Fibroblast of lung (primary cell): ENCODE results near the gene SPDYE5. TPM values are rescaled to one million over a fixed set of nuclear protein-coding genes. Genes with fewer than 3 reads are reported as not detected.
"Not testable (repeated sequence)": the region's sequence is repeated elsewhere in the genome, so short reads cannot be mapped to it uniquely, and the experiment has no call there.

Source experiments
- DNase-seq, 2 donors: peaks; one replicate each; pipeline versions ENCODE4 v3.0.0 to v3.0.0-alpha.2; 2010; ENCODE audit warnings: low read depth in 2 of 2
- H2AFZ ChIP-seq: 2 replicates; pipeline ENCODE4 v1.5.1; 2012; ENCODE audit warnings: low read length, control low read depth, inconsistent platforms
- H3K27ac ChIP-seq: 2 replicates; pipeline ENCODE4 v1.5.1; 2011; ENCODE audit warnings: low read length, control low read depth; ENCODE audit not compliant: insufficient read depth
- H3K27me3 ChIP-seq: 2 replicates; pipeline ENCODE4 v1.5.1; 2011; ENCODE audit warnings: mild to moderate bottlenecking, low read length; ENCODE audit not compliant: control insufficient read depth, insufficient read depth
- H3K36me3 ChIP-seq: 2 replicates; pipeline ENCODE4 v1.5.1; 2011; ENCODE audit warnings: low read length; ENCODE audit not compliant: control insufficient read depth, insufficient read depth
- H3K4me1 ChIP-seq: 2 replicates; pipeline ENCODE4 v1.5.1; 2011; ENCODE audit warnings: low read length; ENCODE audit not compliant: control insufficient read depth, insufficient read depth; ENCODE audit errors: extremely low read depth
- H3K4me2 ChIP-seq: 2 replicates; pipeline ENCODE4 v1.5.1; 2011; ENCODE audit warnings: low read length, control low read depth; ENCODE audit not compliant: insufficient read depth; ENCODE audit errors: extremely low read depth
- H3K4me3 ChIP-seq, 4 experiments: fragments of 200-600 bp in 1 of 4; sonication (generic) in 1 of 4; replicated peaks in 1 of 4; 2 replicates each; pipeline ENCODE4 v1.5.1; 2011 to 2016; ENCODE audit warnings: low read length in 4 of 4, low read depth in 3 of 4, mild to moderate bottlenecking in 3 of 4, control low read depth in 2 of 4, inconsistent platforms in 1 of 4, mixed read lengths in 1 of 4; ENCODE audit not compliant: insufficient read depth in 1 of 4; ENCODE audit errors: control extremely low read depth in 1 of 4
- H3K79me2 ChIP-seq: 2 replicates; pipeline ENCODE4 v1.5.1; 2012; ENCODE audit warnings: mild to moderate bottlenecking, low read length, inconsistent platforms; ENCODE audit not compliant: control insufficient read depth, insufficient read depth
- H3K9ac ChIP-seq: 2 replicates; pipeline ENCODE4 v1.5.1; 2011; ENCODE audit warnings: mild to moderate bottlenecking, low read length, control low read depth; ENCODE audit not compliant: insufficient read depth
- H3K9me3 ChIP-seq: 2 replicates; pipeline ENCODE4 v1.5.1; 2012; ENCODE audit warnings: low read depth, low read length; ENCODE audit not compliant: control insufficient read depth, insufficient read depth
- H4K20me1 ChIP-seq: 2 replicates; pipeline ENCODE4 v1.5.1; 2011; ENCODE audit warnings: low read length; ENCODE audit not compliant: control insufficient read depth, insufficient read depth; ENCODE audit errors: extremely low read depth
- CTCF ChIP-seq, 2 donors: IDR thresholded peaks in 1 of 2; conservative IDR thresholded peaks in 1 of 2; 1 replicate in 1 of 2; 2 replicates in 1 of 2; pipeline ENCODE4 v1.5.1; 2011 to 2012; ENCODE audit warnings: low read length in 2 of 2, control low read depth in 1 of 2, inconsistent platforms in 1 of 2, low read depth in 1 of 2, mild to moderate bottlenecking in 1 of 2
- polyA minus RNA-seq: library from RNA; depleted of rRNA, polyadenylated mRNA; stranded (reverse); fragments of >200 nt; gene quantifications from 2 replicates; pipeline ENCODE4 v1.2.3, GENCODE V29; 2011; ENCODE audit warnings: low replicate concordance
- polyA plus RNA-seq, 2 donors: library from polyadenylated mRNA; depleted of rRNA in 1 of 2; stranded (reverse) in 1 of 2; unstranded in 1 of 2; fragments of >200 nt; gene quantifications; 2 replicates each; pipeline ENCODE4 v1.2.1, GENCODE V29; 2011 to 2012; ENCODE audit warnings: missing spikeins in 1 of 2
- total RNA-seq: library from RNA; depleted of rRNA; stranded (reverse); fragments of >200 nt; gene quantifications from 2 replicates; pipeline ENCODE4 v1.2.1, GENCODE V29; 2014

Gene SPDYE5, protein sequence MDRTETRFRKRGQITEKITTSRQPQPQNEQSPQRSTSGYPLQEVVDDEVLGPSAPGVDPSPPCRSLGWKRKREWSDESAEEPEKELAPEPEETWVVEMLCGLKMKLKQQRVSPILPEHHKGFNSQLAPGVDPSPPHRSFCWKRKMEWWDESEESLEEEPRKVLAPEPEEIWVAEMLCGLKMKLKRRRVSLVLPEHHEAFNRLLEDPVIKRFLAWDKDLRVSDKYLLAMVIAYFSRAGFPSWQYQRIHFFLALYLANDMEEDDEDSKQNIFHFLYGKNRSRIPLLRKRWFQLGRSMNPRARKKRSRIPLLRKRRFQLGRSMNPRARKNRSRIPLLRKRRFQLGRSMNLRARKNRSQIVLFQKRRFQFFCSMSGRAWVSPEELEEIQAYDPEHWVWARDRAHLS
- total RNA-seq = not detected in 2 replicates
- not detected in 2 replicates for polyA plus RNA-seq
- 0.07 TPM in 1 of 2 replicates, not detected in the other for polyA plus RNA-seq (2012)
- not detected in 2 replicates for polyA minus RNA-seq

- H3K9ac ChIP-seq, H3K79me2 ChIP-seq, H3K4me3 ChIP-seq, H3K4me2 ChIP-seq, H3K36me3 ChIP-seq, H3K9me3 ChIP-seq, H4K20me1 ChIP-seq, H3K4me1 ChIP-seq, H3K27ac ChIP-seq, H2AFZ ChIP-seq, DNase-seq, H3K27me3 ChIP-seq: not testable (repeated sequence)
Measured at GRCh38 chr7:75492020-75492419, at the start of gene SPDYE5. TSS of gene SPDYE5 (plus strand) at chr7:75492320. CDS start at chr7:75494048, 1,728 bp downstream.

GRCh38 chr7:75442465-75443111, 49.5 kb upstream of the SPDYE5 start:
- H3K4me3 ChIP-seq = peak overlapping the region; percentile 36 to 65 (median 58)
- H3K9ac ChIP-seq = peak overlapping the region; percentile 71

GRCh38 chr7:75449946-75450345, 42.2 kb upstream of the SPDYE5 start:
- H3K4me2 ChIP-seq, DNase-seq, H3K4me1 ChIP-seq, H3K4me3 ChIP-seq, H2AFZ ChIP-seq, H3K27me3 ChIP-seq, H3K36me3 ChIP-seq, H3K79me2 ChIP-seq, H3K27ac ChIP-seq, H4K20me1 ChIP-seq, H3K9me3 ChIP-seq, H3K9ac ChIP-seq: not testable (repeated sequence)

More at GRCh38 chr7:75442465-75443111, 49.5 kb upstream of the SPDYE5 start:
- not testable (repeated sequence) for H4K20me1 ChIP-seq, H3K36me3 ChIP-seq, H2AFZ ChIP-seq, H3K4me2 ChIP-seq, H3K27me3 ChIP-seq, H3K9me3 ChIP-seq, H3K79me2 ChIP-seq, H3K4me1 ChIP-seq
- H3K27ac ChIP-seq = peak overlapping the region; percentile 57
- peak; percentile 11 to 26 for DNase-seq

DNA sequence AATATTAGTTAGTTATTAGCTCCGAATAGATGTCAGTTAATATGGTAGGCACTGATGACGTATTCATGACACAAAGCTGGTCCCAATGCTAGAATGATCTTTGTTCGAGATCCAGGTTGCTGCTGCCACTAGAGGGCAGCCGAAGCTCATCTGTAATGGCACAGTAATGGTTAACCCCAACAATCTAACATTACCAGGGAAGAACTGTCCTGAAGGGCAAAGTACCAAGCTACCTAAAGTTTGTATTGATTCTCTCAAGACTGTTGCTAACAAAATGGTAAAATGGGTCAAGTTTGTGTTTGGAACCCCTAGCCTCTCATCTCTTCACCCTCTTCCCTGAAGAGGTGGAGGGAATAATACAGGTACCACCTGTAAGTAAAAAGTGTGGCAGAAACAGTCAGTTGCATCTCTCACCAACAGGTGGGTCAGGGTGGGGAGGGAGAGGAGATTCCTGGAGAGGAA, 39.6 kb upstream of the SPDYE5 start:
- not testable (repeated sequence) for H2AFZ ChIP-seq, H3K27ac ChIP-seq, H3K79me2 ChIP-seq, H3K4me1 ChIP-seq, H3K4me2 ChIP-seq, H3K4me3 ChIP-seq, H3K9me3 ChIP-seq, H4K20me1 ChIP-seq, DNase-seq, H3K36me3 ChIP-seq, H3K9ac ChIP-seq, H3K27me3 ChIP-seq
- TF ChIP-seq CTCF (conservative IDR thresholded peaks at IDR 0.05 in 1 of 2, IDR thresholded peaks at IDR 0.05 in 1 of 2; ENCODE audit: low read depth in 1 of 2, low read length in 2 of 2) = peak; percentile 17 to 32

DNA sequence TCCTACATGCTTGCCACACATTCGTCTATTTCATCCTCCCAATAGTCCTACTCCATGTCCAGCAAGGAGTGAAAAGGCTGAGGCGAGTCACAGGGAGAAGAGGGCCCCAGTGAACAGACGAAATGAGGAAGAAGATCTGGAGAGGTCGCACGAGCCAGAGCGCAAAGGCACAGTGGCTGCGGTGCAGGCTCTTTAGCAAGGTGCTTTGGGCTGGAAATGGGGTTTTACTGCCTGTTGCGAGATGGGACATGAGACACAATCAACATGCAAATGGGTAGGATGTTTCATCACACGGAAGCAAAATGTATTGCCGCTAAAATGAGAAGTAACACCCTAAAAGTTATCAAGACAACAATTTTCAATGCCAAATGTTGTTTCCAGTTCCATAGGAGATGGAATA, 35.7 kb upstream of the SPDYE5 start:
- not testable (repeated sequence) for DNase-seq, H3K9ac ChIP-seq, H3K9me3 ChIP-seq, H3K79me2 ChIP-seq, H2AFZ ChIP-seq, H3K4me3 ChIP-seq, H3K4me2 ChIP-seq, H3K27ac ChIP-seq, H3K36me3 ChIP-seq, H3K27me3 ChIP-seq, H4K20me1 ChIP-seq, H3K4me1 ChIP-seq

- H3K4me3 ChIP-seq = not testable (repeated sequence)
Measured at GRCh38 chr7:75458034-75458433, 34.1 kb upstream of the SPDYE5 start.

More at GRCh38 chr7:75458034-75458433, 34.1 kb upstream of the SPDYE5 start:
- H3K9ac ChIP-seq, H2AFZ ChIP-seq, H3K9me3 ChIP-seq, H3K79me2 ChIP-seq, H3K27me3 ChIP-seq, H3K36me3 ChIP-seq, H3K4me2 ChIP-seq, H4K20me1 ChIP-seq, H3K27ac ChIP-seq, DNase-seq, H3K4me1 ChIP-seq: not testable (repeated sequence)
